ENCODE measurements around the gene GTF3C6. TPM values are rescaled to one million over a fixed set of nuclear protein-coding genes. Genes with fewer than 3 reads are reported as not detected.

Gene GTF3C6
- total and polyA plus RNA-seq, 2 donors from 2014 or later, result 78.1 to 128 TPM

DNA sequence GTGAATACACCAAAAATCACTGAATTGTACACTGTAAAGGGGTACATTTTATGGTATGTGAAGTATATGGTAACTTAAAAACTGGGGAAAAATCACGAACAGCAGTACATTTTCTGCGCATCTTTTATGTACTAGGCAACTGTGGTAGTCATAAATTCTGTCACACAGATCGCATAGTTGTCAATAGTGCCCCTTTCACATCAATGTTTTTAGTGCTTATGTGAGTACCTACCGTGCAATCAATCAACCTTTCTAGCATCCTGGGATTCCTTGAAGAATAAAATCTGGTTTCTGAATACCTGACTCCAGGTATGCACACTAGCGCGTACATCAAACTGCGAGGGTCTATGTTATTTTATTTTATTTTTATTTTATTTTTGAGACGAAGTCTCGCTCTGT is 22.7 kb downstream of the GTF3C6 start:
- no peaks in the 10 kb centered on the region for H3K9me3 ChIP-seq (ENCODE audit: control insufficient read depth in 2 of 3, insufficient read depth in 1 of 3, low read length in 3 of 3)
- no peak for FAIRE-seq
- peak overlapping the region; percentile 91 to 97 (median 97) for H3K4me3 ChIP-seq (ENCODE audit: low read length in 3 of 3)
- intact Hi-C loops (cut with DNase I), result no loop called here
- no peaks in the 10 kb centered on the region for H3K27me3 ChIP-seq (ENCODE audit: control insufficient read depth, insufficient read depth, low read length)
- H3K27ac ChIP-seq (ENCODE audit: low read depth in 2 of 2, low read length in 2 of 2), result peak overlapping the region in 1 of 2 donors; percentile 66
- peak overlapping the region in 2 of 3 donors; percentile 80 to 97 for H3K9ac ChIP-seq (ENCODE audit: low read length in 3 of 3)
- TF ChIP-seq, protein P1, sequence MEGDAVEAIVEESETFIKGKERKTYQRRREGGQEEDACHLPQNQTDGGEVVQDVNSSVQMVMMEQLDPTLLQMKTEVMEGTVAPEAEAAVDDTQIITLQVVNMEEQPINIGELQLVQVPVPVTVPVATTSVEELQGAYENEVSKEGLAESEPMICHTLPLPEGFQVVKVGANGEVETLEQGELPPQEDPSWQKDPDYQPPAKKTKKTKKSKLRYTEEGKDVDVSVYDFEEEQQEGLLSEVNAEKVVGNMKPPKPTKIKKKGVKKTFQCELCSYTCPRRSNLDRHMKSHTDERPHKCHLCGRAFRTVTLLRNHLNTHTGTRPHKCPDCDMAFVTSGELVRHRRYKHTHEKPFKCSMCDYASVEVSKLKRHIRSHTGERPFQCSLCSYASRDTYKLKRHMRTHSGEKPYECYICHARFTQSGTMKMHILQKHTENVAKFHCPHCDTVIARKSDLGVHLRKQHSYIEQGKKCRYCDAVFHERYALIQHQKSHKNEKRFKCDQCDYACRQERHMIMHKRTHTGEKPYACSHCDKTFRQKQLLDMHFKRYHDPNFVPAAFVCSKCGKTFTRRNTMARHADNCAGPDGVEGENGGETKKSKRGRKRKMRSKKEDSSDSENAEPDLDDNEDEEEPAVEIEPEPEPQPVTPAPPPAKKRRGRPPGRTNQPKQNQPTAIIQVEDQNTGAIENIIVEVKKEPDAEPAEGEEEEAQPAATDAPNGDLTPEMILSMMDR (IDR thresholded peaks at IDR 0.05; ENCODE audit: borderline replicate concordance, extremely low read depth, insufficient read depth), result no peak
- peak in 1 of 5 donors; percentile 18 for DNase-seq
- H3K4me1 ChIP-seq (ENCODE audit: control insufficient read depth in 2 of 3, insufficient read depth in 2 of 3, low read depth in 1 of 3, low read length in 3 of 3), result peaks cover 0 to 5% (median 2%) of the 10 kb centered on the region in 3 donors
- peaks cover under 1 to 8% (median 6%) of the 10 kb centered on the region in 3 donors for H3K36me3 ChIP-seq (ENCODE audit: control insufficient read depth in 2 of 3, insufficient read depth in 3 of 3, low read length in 3 of 3)

DNA sequence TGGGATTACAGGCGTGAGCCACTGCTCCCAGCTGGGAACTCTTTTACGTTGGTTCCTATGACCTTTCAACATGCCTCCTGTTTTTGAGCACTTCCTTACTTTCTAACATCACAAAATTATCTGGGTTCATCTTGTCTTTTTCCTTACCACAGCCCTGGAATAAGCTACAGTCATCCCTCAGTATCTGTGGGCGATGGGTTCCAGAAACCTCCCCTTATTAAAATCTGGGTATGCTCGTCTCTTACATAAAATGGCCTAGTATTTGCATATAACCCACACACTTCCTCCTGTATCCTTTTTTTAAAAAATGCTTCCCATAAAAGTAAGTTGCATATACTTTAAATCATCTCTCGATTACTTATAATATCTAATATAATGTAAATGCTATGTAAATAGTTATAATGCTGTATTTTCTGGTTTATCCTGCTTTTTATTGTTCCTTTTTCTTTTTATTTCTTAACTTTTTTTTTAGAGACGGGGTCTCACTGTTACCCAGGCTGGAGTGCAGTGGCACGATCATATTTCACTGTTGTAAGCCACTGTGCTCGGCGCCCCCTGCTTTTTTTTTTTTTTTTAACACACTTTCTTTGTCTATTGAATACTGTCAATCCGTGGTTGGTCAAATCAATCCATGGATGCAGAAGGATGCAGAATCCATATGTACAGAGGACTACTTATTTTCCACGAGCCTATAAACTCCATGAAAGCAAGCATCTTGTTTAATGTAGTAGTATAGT is 32.5 kb downstream of the GTF3C6 start:
- intact Hi-C loops (cut with DNase I), result no loop called here
- DNase-seq (no peak), FAIRE-seq (no peak)
- H3K36me3 ChIP-seq (ENCODE audit: control insufficient read depth in 2 of 3, insufficient read depth in 3 of 3, low read length in 3 of 3), result peaks cover 2 to 4% (median 3%) of the 10 kb centered on the region in 3 donors
- H3K27me3 ChIP-seq (ENCODE audit: control insufficient read depth, insufficient read depth, low read length), result no peaks in the 10 kb centered on the region
- H3K9me3 ChIP-seq (ENCODE audit: control insufficient read depth in 2 of 3, insufficient read depth in 1 of 3, low read length in 3 of 3), result no peaks in the 10 kb centered on the region
- H3K4me1 ChIP-seq (ENCODE audit: control insufficient read depth in 2 of 3, insufficient read depth in 2 of 3, low read depth in 1 of 3, low read length in 3 of 3), result no peaks in the 10 kb centered on the region
- H3K4me3 ChIP-seq (ENCODE audit: low read length in 3 of 3), result no peak overlapping the region
- TF ChIP-seq, protein P1 (IDR thresholded peaks at IDR 0.05; ENCODE audit: borderline replicate concordance, extremely low read depth, insufficient read depth), result no peak
- no peak overlapping the region for H3K27ac ChIP-seq (ENCODE audit: low read depth in 2 of 2, low read length in 2 of 2)
- H3K9ac ChIP-seq (ENCODE audit: low read length in 3 of 3), result no peak overlapping the region

DNA sequence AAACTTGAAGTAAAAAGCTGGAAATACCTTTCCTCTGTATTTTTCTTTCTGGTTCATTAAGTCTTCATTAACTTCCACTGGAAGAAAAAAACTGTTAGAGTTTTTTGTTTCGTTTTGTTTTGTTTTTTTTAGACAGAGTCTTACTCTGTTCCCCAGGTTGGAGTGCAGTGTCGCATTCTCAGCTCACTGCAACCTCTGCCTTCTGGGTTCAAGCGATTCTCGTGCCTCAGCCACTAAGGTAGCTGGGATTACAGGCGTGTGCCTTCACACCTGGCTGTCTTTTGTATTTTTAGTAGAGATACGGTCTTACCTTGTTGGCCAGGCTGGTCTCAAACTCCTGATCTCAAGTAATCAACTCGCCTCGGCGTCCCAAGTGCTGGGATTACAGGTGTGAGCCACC is 38.2 kb downstream of the GTF3C6 start:
- intact Hi-C loops (cut with DNase I), result no loop called here
- TF ChIP-seq, protein P1 (IDR thresholded peaks at IDR 0.05; ENCODE audit: borderline replicate concordance, extremely low read depth, insufficient read depth), result no peak
- Histone ChIP-seq H3K9ac (ENCODE audit: low read length in 3 of 3) (no peak overlapping the region), H3K36me3 (ENCODE audit: control insufficient read depth in 2 of 3, insufficient read depth in 3 of 3, low read length in 3 of 3) (peaks cover 4 to 16% (median 5%) of the 10 kb centered on the region in 3 donors), H3K9me3 (ENCODE audit: control insufficient read depth in 2 of 3, insufficient read depth in 1 of 3, low read length in 3 of 3) (no peaks in the 10 kb centered on the region), H3K27me3 (ENCODE audit: control insufficient read depth, insufficient read depth, low read length) (no peaks in the 10 kb centered on the region), H3K4me1 (ENCODE audit: control insufficient read depth in 2 of 3, insufficient read depth in 2 of 3, low read depth in 1 of 3, low read length in 3 of 3) (peaks cover 0 to 2% (median 0%) of the 10 kb centered on the region in 3 donors), H3K27ac (ENCODE audit: low read depth in 2 of 2, low read length in 2 of 2) (no peak overlapping the region), H3K4me3 (ENCODE audit: low read length in 3 of 3) (no peak overlapping the region)
- FAIRE-seq, result no peak
- peak in 3 of 5 donors; percentile 14 to 43 (median 34) for DNase-seq
